K562 treated with DMSO at 1 percent for 48 hours (cell line): ENCODE data around the gene HTR3A. TPM values are rescaled to one million over a fixed set of nuclear protein-coding genes. Genes with fewer than 3 reads are reported as not detected.

Experiments used
- total RNA-seq: library from RNA; unstranded; fragments of 300-600 nt; gene quantifications from 2 replicates; pipeline ENCODE4 v1.2.3, GENCODE V29; 2022; ENCODE audit warnings: low replicate concordance; ENCODE audit errors: extremely low read depth

The HTR3A gene
- not detected in 2 replicates for total RNA-seq

GRCh38 chr11:113974741-113975470 is at the start of gene HTR3A:
Gene HTR3A, plus strand, starts transcription at chr11:113975108. Its CDS starts 218 bp downstream, at chr11:113975326.

Other genes starting within 250 kb of the HTR3A start
- not detected in 2 replicates for gene ZW10, start 201.4 kb upstream of the HTR3A start, total RNA-seq
- gene CLDN25, start 195.3 kb upstream of the HTR3A start, total RNA-seq: not detected in 2 replicates
- not detected in 2 replicates for gene USP28, start 99.5 kb upstream of the HTR3A start, total RNA-seq
- not detected in 2 replicates for gene HTR3B, start 70.3 kb upstream of the HTR3A start, total RNA-seq
- not detected in 2 replicates for gene ZBTB16, start 84.6 kb downstream of the HTR3A start, total RNA-seq